OCI-LY1 (cell line): ENCODE results near the gene MAGEA10.
"Not testable (repeated sequence)": the region's sequence is repeated elsewhere in the genome, so short reads cannot be mapped to it uniquely, and the experiment has no call there.

Experiments
- H2AFZ ChIP-seq: fragments of 200-600 bp; sonication (generic), shearing (Covaris generic); 2 replicates; pipeline ENCODE4 v1.6.0; 2014; ENCODE audit warnings: antibody characterized with exemption, mild to moderate bottlenecking, low read length
- H3F3A ChIP-seq: fragments of 200-600 bp; sonication (generic), shearing (Covaris generic); 2 replicates; pipeline ENCODE4 v1.6.0; 2014; ENCODE audit warnings: mild to moderate bottlenecking, antibody characterized with exemption, low read length, moderate library complexity; ENCODE audit not compliant: insufficient read depth
- H3K27ac ChIP-seq: fragments of 200-600 bp; sonication (generic); 2 replicates; pipeline ENCODE4 v1.5.1; 2014; ENCODE audit warnings: low read length, mixed run types, mild to moderate bottlenecking, low read depth; ENCODE audit not compliant: poor library complexity, severe bottlenecking
- H3K27me3 ChIP-seq: fragments of 200-600 bp; sonication (generic); 2 replicates; pipeline ENCODE4 v1.6.0; 2014; ENCODE audit warnings: antibody characterized with exemption, mild to moderate bottlenecking, low read length, moderate library complexity; ENCODE audit not compliant: insufficient read depth
- H3K36me3 ChIP-seq: fragments of 200-600 bp; sonication (generic); 2 replicates; pipeline ENCODE4 v1.6.1; 2014; ENCODE audit warnings: mild to moderate bottlenecking, antibody characterized with exemption, low read length, moderate library complexity, mixed read lengths; ENCODE audit not compliant: insufficient read depth
- H3K4me1 ChIP-seq: fragments of 200-600 bp; sonication (generic); 2 replicates; pipeline ENCODE4 v1.5.1; 2014; ENCODE audit warnings: mild to moderate bottlenecking, low read length, moderate library complexity; ENCODE audit not compliant: insufficient read depth, severe bottlenecking
- H3K4me2 ChIP-seq: fragments of 200-600 bp; sonication (generic), shearing (Covaris generic); 2 replicates; pipeline ENCODE4 v1.6.1; 2014; ENCODE audit warnings: low read length
- H3K4me3 ChIP-seq: fragments of 200-600 bp; sonication (generic); 2 replicates; pipeline ENCODE4 v1.5.1; 2014; ENCODE audit warnings: low read length, low read depth, mild to moderate bottlenecking, mixed read lengths; ENCODE audit not compliant: poor library complexity, severe bottlenecking
- H3K79me2 ChIP-seq: fragments of 200-600 bp; shearing (Covaris generic); 2 replicates; pipeline ENCODE4 v1.6.1; 2016; ENCODE audit warnings: mixed run types, low read length, mixed read lengths; ENCODE audit not compliant: insufficient read depth
- H3K9ac ChIP-seq: fragments of 200-600 bp; sonication (generic), shearing (Covaris generic); 2 replicates; pipeline ENCODE4 v1.6.1; 2014; ENCODE audit warnings: mild to moderate bottlenecking, low read length, mixed read lengths
- H3K9me2 ChIP-seq: fragments of 200-600 bp; sonication (generic), shearing (Covaris generic); 2 replicates; pipeline ENCODE4 v1.6.1; 2014; ENCODE audit warnings: low read depth, mild to moderate bottlenecking, low read length, mixed read lengths
- H3K9me3 ChIP-seq: fragments of 200-600 bp; shearing (Covaris generic); 2 replicates; pipeline ENCODE4 v1.6.1; 2014; ENCODE audit warnings: low read length, mixed read lengths
- H4K20me1 ChIP-seq: fragments of 200-600 bp; sonication (generic), shearing (Covaris generic); 2 replicates; pipeline ENCODE4 v1.6.0; 2016; ENCODE audit warnings: mild to moderate bottlenecking, low read length; ENCODE audit not compliant: insufficient read depth
- CTCF ChIP-seq: fragments of 200-600 bp; sonication (generic), shearing (Covaris generic); IDR thresholded peaks from 2 replicates; pipeline ENCODE4 v1.5.1; 2017; ENCODE audit warnings: mild to moderate bottlenecking, antibody characterized with exemption, low read length, moderate library complexity, mixed read lengths
- EZH2 ChIP-seq: fragments of 200-600 bp; sonication (generic), shearing (Covaris generic); IDR thresholded peaks from 2 replicates; pipeline ENCODE4 v1.8.0; 2017; ENCODE audit warnings: borderline replicate concordance, mixed run types, mild to moderate bottlenecking, antibody characterized with exemption, low read length, moderate library complexity, mixed read lengths

Gene MAGEA10

GRCh38 chrX:152131525-152131924 is 6.9 kb downstream of the MAGEA10 start:
- no peak for TF ChIP-seq CTCF
- TF ChIP-seq EZH2: no peak
- Histone ChIP-seq H3K4me1 (no peaks in the 10 kb centered on the region), H3K79me2 (no peaks in the 10 kb centered on the region), H3K27me3 (no peaks in the 10 kb centered on the region), H3K9me2 (no peaks in the 10 kb centered on the region), H3K4me2 (no peak overlapping the region), H3K9me3 (no peaks in the 10 kb centered on the region), H3F3A (no peaks in the 10 kb centered on the region), H3K27ac (no peak overlapping the region), H3K4me3 (no peak overlapping the region), H2AFZ (no peak overlapping the region), H4K20me1 (no peaks in the 10 kb centered on the region), H3K36me3 (no peaks in the 10 kb centered on the region), H3K9ac (no peak overlapping the region)

GRCh38 chrX:152129069-152129844 is 9.1 kb downstream of the MAGEA10 start:
- not testable (repeated sequence) for H3F3A ChIP-seq, H4K20me1 ChIP-seq, H3K4me3 ChIP-seq, H3K36me3 ChIP-seq, H3K9me3 ChIP-seq, H3K9ac ChIP-seq, H3K27me3 ChIP-seq, H3K4me1 ChIP-seq, H3K79me2 ChIP-seq, H3K9me2 ChIP-seq, H2AFZ ChIP-seq, H3K4me2 ChIP-seq, H3K27ac ChIP-seq

- Histone ChIP-seq H3K4me2 (no peak overlapping the region), H4K20me1 (no peaks in the 10 kb centered on the region), H3K27me3 (no peaks in the 10 kb centered on the region), H3K36me3 (no peaks in the 10 kb centered on the region), H3K9ac (no peak overlapping the region), H3K4me3 (no peak overlapping the region), H3K9me2 (no peaks in the 10 kb centered on the region), H3K9me3 (no peaks in the 10 kb centered on the region), H3K79me2 (no peaks in the 10 kb centered on the region), H3K27ac (no peak overlapping the region), H3F3A (no peaks in the 10 kb centered on the region), H3K4me1 (no peaks in the 10 kb centered on the region), H2AFZ (no peak overlapping the region)
- no peak for TF ChIP-seq CTCF
- no peak for TF ChIP-seq EZH2
Measured at GRCh38 chrX:152117305-152117704, 21.1 kb downstream of the MAGEA10 start.

- H3F3A ChIP-seq: no peaks in the 10 kb centered on the region
- no peak overlapping the region for H3K9ac ChIP-seq
- H3K27me3 ChIP-seq: no peaks in the 10 kb centered on the region
- H3K9me3 ChIP-seq: no peaks in the 10 kb centered on the region
- H3K36me3 ChIP-seq: no peaks in the 10 kb centered on the region
- H3K79me2 ChIP-seq: no peaks in the 10 kb centered on the region
- H4K20me1 ChIP-seq: no peaks in the 10 kb centered on the region
- H3K4me2 ChIP-seq: no peak overlapping the region
- no peak overlapping the region for H3K27ac ChIP-seq
- H3K9me2 ChIP-seq: no peaks in the 10 kb centered on the region
- H3K4me1 ChIP-seq: no peaks in the 10 kb centered on the region
- no peak overlapping the region for H3K4me3 ChIP-seq
- TF ChIP-seq CTCF (no peak), EZH2 (no peak)
- no peak overlapping the region for H2AFZ ChIP-seq
Measured at GRCh38 chrX:152108527-152108926, 29.9 kb downstream of the MAGEA10 start.
